HG03064 (cell line): Measurements from ENCODE around the gene MSGN1.

ENCODE experiments used
- ATAC-seq: cut with Tn5 transposase; IDR thresholded peaks from one replicate; pipeline ENCODE4 v1.9.1; 2021; ENCODE audit warnings: low read depth; ENCODE audit not compliant: unreplicated experiment

The MSGN1 gene

DNA sequence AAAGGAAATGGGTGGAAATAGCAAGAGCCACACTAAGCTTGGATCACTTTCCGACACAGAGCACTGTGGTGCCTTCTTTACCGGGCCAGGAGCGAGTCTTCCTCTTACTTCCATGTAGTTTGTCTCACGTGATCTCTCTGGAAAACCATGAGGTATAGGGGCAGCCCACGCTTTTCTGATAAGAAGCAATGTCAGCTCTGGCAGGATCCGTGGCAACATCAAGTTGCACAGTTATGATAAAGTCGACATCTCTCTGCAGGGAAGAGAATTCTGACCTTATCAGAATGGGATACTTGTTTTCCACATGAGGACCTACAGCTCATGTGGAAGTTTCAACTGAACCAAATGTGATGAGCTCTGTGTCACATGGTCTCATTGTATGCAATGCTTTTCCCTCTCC is 29.5 kb downstream of the MSGN1 start:
- ATAC-seq: no peak

DNA sequence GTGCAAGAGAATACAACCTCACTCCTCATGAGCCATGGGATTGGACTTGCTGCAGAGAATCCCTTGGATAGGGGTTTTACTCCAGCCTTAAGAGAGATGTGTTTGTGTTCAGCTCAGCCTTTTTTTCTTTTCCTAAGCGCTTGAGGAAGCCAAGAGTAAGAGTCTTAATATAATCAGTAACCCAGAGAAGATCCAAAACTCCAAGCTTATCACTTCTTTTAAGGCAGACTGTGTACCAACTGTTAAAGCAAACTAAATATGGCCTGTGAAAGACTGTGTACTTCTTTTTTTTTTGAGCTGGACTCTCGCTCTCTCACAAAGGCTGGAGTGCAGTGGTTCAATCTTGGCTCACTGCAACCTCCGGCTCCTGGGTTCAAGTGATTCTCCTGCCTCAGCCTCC is 30.4 kb downstream of the MSGN1 start:
- ATAC-seq: no peak

DNA sequence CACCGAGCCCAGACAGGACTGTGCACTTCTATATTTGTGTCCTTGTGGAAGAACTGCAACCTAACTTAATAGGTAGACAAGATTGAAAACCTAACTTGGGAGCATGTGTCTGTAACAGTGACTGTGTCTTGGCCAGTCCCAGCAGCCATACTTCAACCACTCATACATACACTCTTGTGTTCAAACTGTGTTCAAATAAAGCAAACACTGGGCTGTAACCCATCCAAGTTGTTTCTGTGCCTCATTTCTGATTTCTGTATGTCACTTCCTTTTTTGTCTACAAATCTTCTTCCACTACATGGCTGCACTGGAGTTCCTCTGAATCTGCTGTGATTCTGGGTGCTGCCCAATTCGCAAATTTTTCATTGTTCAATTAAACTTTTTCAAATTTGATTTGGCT is 31.0 kb downstream of the MSGN1 start:
- ATAC-seq: no peak

DNA sequence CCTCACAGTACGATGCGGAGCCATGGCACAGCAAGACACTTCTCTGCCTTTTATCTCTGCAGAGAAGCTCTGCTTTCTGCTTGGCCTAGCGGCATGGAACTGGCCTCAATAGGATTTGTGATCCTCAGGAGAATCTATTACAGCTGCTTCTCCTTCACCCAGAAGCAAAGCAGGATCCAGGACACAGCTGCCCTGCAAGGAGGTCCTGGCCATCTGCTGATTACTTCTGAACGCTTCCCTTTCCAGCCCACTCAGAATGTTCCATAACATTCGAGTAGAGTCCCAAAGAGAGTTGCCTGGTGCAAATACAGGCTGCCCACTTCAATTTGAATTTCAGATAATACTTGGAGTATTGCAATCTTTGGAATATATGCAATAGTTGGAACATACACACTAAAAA is 33.0 kb downstream of the MSGN1 start:
- ATAC-seq: no peak

DNA sequence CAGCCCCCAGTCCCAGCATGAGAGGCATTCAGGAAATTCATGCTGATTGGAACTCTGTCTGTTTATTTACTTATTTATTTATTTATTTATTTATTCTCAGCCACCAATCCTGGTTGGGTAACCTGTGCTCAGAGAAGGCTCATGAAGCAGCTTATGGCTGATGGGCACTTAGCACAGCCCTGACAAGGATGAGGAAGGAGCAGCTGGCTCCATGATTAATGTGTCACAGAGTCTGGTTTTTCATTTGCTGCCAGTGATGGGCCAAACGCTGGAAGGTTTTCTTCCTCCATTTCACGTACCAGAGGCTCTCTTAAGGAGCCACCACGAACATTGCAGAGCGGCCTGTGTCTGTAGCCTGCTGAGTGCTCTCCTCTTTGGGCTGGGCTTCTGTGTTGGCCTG is 33.9 kb downstream of the MSGN1 start:
- ATAC-seq: no peak

DNA sequence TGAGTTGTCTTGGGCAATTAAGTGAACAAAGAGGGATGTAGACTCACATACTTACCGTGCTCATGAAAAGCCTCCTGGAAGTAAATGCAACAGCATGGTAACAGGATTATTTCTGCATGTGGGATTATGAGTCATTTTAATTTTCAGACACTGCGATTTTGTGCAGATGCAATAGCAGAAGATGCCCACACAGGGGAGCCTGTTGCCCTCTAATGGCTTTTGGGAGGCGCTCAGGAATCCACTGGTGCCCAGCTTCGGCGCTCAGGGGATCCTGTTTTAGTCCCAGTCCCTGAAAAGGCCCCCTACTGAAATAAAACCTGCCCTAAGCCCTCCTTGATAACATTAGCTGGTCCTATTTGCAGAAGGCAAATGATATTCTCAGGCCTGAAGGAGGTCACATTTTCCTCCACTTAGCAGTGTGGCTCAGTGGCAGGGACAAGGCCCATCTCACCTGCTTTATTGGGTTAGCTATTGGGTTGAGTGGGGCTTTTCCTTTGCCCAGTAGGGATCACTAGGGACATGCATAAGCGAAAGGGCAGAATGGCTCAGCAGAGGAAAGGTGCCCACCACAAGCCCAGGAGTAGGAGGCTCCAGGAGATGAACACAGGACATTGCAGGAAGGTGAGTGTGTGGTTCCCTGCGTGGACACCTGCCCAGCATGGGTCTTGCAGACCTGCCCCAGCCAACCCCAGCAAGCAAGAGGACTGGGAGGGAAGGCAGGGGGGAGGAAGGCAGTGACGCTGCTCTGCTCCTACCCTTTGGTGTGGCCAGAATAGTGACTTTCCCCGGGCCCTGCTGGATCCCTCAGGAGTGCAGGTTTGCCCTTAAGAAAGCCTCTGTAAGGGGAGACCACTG is 35.7 kb downstream of the MSGN1 start:
- peak; percentile 84 for ATAC-seq

DNA sequence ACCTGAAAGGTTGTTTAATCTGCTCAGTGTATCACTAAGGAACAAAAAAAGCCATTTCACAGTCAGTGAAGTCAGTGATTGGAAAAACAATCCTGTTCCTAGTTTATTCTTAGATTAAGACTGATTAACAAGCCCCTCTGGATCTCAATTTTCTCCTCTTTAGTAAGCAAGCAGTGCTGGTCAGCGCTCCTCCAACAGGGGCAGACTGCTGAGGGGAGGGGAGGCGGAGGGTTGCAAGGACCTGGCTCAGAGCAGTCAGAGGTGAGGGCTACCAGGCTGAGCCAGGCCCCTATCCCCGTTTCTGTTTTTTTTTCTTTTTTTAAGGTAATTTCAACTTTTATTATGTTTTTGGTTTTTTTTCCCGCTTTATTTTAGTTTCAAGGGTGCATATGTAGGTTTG is 37.5 kb downstream of the MSGN1 start:
- ATAC-seq: no peak

DNA sequence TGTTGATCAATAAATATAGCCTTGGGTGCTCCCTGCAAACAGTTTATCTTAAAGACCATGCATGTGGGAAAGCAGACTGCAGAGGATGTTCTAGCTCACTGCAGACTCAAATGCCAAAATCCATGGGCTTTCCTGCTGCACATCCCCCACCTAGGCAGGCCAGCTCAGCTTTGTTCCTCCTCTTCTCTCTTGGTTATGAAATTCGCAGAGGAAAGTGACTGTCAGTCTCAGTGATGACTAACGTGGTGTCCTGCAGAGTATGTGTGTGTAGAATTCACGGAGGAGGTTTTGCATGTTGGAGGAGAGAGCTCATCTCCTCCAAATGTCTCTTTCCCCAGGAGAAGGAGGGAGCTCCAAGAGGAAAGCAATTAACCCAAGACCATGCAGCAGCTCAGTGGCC is 40.8 kb downstream of the MSGN1 start:
- ATAC-seq: no peak

DNA sequence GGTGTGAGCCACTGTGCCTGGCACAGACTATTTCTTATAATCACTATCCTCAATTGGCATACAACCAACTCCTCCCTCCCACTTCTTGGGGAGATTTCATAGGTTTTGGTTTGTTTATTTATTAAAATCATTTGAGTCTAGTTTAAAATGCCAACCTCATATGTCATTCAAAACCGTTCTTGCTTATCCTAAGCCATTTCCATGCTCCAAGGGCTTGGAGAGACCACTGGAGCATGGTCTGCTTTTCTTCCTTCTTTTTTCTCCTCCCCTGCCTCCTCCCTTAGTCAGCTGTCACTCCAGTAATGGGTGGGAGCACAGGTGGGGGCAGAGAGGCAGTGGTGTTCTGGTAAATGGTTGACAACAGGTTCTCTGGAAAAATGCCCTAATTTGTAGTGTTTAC is 41.8 kb downstream of the MSGN1 start:
- ATAC-seq: no peak

DNA sequence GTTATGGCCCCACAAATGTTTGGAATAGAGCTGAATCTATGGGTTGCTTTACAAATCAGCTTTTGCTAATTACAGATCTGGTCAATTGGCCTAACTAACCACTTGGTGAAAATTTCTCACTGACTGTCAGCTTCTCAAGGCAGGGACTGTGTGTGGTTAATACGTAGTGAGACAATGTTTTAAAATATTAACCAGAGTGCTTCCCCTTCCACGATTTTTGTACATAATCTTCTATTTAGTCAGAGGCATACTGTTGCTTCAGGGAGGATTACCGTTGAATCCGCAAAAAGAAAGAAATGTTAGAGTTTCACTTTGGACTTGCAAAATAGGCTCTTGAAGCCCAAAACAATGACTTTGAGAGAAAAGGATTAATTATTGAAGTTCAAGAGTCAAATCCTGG is 47.3 kb downstream of the MSGN1 start:
- no peak for ATAC-seq

DNA sequence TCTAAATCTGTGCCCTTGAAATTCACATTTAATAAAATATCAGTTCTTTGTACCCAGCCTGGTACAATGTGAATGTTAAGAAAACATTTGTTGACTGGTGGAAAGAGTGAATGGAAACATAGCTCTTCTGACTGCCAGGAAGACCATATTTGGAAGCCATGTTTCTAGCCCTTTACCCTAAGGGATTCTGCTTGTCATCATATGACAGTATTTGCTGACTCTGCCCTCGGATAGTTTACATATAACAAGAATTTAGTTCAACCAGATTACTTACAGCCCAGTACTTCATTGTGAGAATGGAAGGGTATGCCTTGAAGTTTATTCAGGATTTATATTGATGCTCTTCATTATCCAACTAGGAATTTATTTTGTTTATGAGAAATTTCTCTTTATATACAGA is 48.4 kb downstream of the MSGN1 start:
- ATAC-seq: no peak

DNA sequence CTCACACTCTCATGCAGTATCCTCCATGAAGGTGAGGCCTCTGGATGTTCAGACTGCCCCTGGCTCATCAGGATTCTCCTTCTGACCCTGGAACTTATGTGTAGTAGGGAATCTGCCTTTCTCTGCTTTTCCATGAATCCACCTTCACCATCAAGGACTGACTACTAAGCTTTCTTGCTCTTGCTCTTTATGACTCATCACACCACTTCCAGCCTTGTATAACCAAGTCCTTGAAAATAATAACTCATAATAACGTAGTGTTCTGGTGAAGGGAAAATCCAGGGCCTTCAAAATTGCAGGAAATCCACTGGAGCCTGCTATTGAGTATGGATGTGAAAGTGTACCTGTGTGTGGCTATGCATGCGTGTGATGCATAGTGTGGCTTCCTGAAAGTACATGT is 50.9 kb downstream of the MSGN1 start:
- no peak for ATAC-seq
